ENCODE data around the gene FTSJ3. TPM values are rescaled to one million over a fixed set of nuclear protein-coding genes. Genes with fewer than 3 reads are reported as not detected.

The FTSJ3 gene
- total RNA-seq, 4 donors from 2014 or later, result 46.8 to 72.4 (median 56.2) TPM

GRCh38 chr17:63833026-63833740 is 5.7 kb upstream of the FTSJ3 start:
- Histone ChIP-seq H3K9me3 (no peaks in the 10 kb centered on the region), H3K36me3 (peaks cover 53 to 88% (median 85%) of the 10 kb centered on the region in 4 donors), H3K27ac (replicated peaks in 1 of 4) (peak overlapping the region in 1 of 4 donors; percentile 4), H3K27me3 (no peaks in the 10 kb centered on the region), H3K4me3 (no peak overlapping the region), H3K4me1 (peaks cover 28 to 68% (median 62%) of the 10 kb centered on the region in 4 donors)
- WGBS, result 82% methylated on average over 14 of the region's 14 CpGs
- DNase-seq (ENCODE audit: extremely low spot score), result no peak
- TF ChIP-seq EP300 (IDR thresholded peaks at IDR 0.05), result no peak
- no peak for TF ChIP-seq CTCF (IDR thresholded peaks at IDR 0.05)
- TF ChIP-seq POLR2A (IDR thresholded peaks at IDR 0.05; ENCODE audit: low read depth), result no peak
- no peak for TF ChIP-seq POLR2AphosphoS5 (IDR thresholded peaks at IDR 0.05)
- intact Hi-C loops (cut with DNase I), result no loop called here

DNA sequence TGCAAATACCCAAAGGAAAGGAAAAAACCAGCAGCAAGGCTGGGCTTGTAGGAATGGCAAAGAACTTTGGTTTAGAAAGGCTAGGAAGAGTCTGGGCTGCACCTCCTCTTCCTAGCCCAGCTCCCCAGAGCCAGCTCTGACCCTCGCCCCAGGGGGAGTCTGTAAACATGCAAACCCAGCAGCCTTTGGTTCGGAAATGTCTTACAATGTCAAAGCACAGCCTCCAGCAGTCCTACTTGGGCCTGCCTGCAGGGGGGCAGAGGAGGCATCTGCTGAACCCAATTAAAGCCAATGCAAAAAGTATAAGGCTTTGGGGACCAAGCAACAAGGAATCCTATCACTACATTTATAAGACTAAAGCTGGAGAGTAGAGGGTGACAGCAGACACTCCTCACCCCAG is 5.0 kb upstream of the FTSJ3 start:
- Histone ChIP-seq H3K4me3 (no peak overlapping the region), H3K36me3 (peaks cover 53 to 87% (median 84%) of the 10 kb centered on the region in 4 donors), H3K9me3 (no peaks in the 10 kb centered on the region), H3K27ac (replicated peaks in 1 of 4) (no peak overlapping the region), H3K4me1 (peaks cover 24 to 65% (median 58%) of the 10 kb centered on the region in 4 donors), H3K27me3 (no peaks in the 10 kb centered on the region)
- DNase-seq (ENCODE audit: extremely low spot score), result no peak
- TF ChIP-seq POLR2AphosphoS5 (IDR thresholded peaks at IDR 0.05) (no peak), CTCF (IDR thresholded peaks at IDR 0.05) (no peak), EP300 (IDR thresholded peaks at IDR 0.05) (no peak), POLR2A (IDR thresholded peaks at IDR 0.05; ENCODE audit: low read depth) (no peak)
- intact Hi-C loops (cut with DNase I), result no loop called here
- WGBS, result 100% methylated on average over 1 of the region's 2 CpGs

DNA sequence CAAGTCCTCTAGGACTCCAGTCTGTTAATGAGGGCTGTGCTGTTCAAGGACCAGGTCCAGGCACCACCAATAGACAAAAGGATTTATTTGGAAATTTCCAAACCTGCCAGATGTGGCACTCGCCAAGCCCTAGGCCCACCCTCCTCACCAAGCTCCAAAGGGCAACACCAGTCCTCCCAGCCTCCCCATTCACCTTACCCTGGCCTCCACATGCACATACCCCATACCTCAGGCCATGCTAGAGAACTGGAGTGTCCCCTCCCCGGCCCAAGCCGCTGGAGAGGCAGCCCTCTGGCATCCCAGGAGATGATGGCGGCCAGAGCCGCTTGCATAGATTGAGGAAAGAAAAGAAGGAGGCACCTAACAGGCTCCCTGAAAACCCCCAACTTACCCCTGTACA is 4.6 kb upstream of the FTSJ3 start:
- H3K4me1 ChIP-seq, result peaks cover 19 to 61% (median 54%) of the 10 kb centered on the region in 4 donors
- H3K36me3 ChIP-seq, result peaks cover 53 to 83% (median 79%) of the 10 kb centered on the region in 4 donors
- H3K27me3 ChIP-seq, result no peaks in the 10 kb centered on the region
- no peak overlapping the region for H3K27ac ChIP-seq (replicated peaks in 1 of 4)
- intact Hi-C loops (cut with DNase I), result no loop called here
- no peaks in the 10 kb centered on the region for H3K9me3 ChIP-seq
- no CpG with 5 or more reads among the region's 5 CpGs for WGBS
- H3K4me3 ChIP-seq, result no peak overlapping the region
- DNase-seq (ENCODE audit: extremely low spot score), result no peak
- TF ChIP-seq POLR2A (IDR thresholded peaks at IDR 0.05; ENCODE audit: low read depth) (no peak), POLR2AphosphoS5 (IDR thresholded peaks at IDR 0.05) (no peak)

GRCh38 chr17:63831505-63831904 is 4.0 kb upstream of the FTSJ3 start:
- 81% methylated on average over 8 of the region's 8 CpGs for WGBS
- Histone ChIP-seq H3K9me3 (no peaks in the 10 kb centered on the region), H3K36me3 (peaks cover 53 to 78% (median 74%) of the 10 kb centered on the region in 4 donors), H3K27ac (replicated peaks in 1 of 4) (no peak overlapping the region), H3K27me3 (no peaks in the 10 kb centered on the region), H3K4me1 (peaks cover 16 to 56% (median 49%) of the 10 kb centered on the region in 4 donors), H3K4me3 (no peak overlapping the region)
- no peak for DNase-seq (ENCODE audit: extremely low spot score)
- intact Hi-C loops (cut with DNase I), result no loop called here
- no peak for TF ChIP-seq POLR2A (IDR thresholded peaks at IDR 0.05; ENCODE audit: low read depth)
- TF ChIP-seq EP300 (IDR thresholded peaks at IDR 0.05), result no peak
- no peak for TF ChIP-seq POLR2AphosphoS5 (IDR thresholded peaks at IDR 0.05)
- TF ChIP-seq CTCF (IDR thresholded peaks at IDR 0.05), result no peak

DNA sequence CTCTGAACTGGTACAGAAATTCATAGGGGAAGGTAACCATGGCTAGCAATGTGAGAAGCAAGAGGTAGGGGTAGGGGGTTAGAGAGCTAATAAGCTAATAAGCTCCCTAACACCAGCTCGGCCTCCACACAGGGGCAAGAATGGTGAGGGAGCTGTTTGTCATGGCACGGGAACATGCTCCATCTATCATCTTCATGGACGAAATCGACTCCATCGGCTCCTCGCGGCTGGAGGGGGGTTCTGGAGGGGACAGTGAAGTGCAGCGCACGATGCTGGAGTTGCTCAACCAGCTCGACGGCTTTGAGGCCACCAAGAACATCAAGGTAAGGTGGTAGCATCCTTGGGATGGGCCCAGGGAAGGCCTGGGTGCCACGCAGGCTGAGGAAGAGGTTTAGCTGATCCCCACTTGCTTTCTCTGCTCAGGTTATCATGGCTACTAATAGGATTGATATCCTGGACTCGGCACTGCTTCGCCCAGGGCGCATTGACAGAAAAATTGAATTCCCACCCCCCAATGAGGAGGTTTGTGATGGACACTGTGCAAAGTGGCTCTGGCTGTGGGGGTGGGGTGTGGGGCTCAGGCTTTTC is 3.5 kb upstream of the FTSJ3 start:
- no peak for TF ChIP-seq POLR2AphosphoS5 (IDR thresholded peaks at IDR 0.05)
- TF ChIP-seq EP300 (IDR thresholded peaks at IDR 0.05), result no peak
- no peak for TF ChIP-seq POLR2A (IDR thresholded peaks at IDR 0.05; ENCODE audit: low read depth)
- TF ChIP-seq CTCF (IDR thresholded peaks at IDR 0.05), result no peak
- peaks cover 19 to 58% (median 50%) of the 10 kb centered on the region in 4 donors for H3K4me1 ChIP-seq

More for the DNA sequence above, 3.5 kb upstream of the FTSJ3 start:
- intact Hi-C loops (cut with DNase I), result no loop called here
- WGBS, result 78% methylated on average over 13 of the region's 15 CpGs
- Histone ChIP-seq H3K4me3 (no peak overlapping the region), H3K36me3 (peaks cover 53 to 73% (median 71%) of the 10 kb centered on the region in 4 donors), H3K27ac (replicated peaks in 1 of 4) (no peak overlapping the region), H3K27me3 (no peaks in the 10 kb centered on the region), H3K9me3 (no peaks in the 10 kb centered on the region)
- no peak for DNase-seq (ENCODE audit: extremely low spot score)

All from esophagus muscularis mucosa (tissue), 4 donors.